DND-41 (cell line): Measurements from ENCODE around the gene ZSWIM6.

ENCODE experiments used
- ATAC-seq: fragments of 200-7000 bp; cut with Tn5 transposase; 3 replicates; pipeline ENCODE4 v1.9.1; 2021; ENCODE audit warnings: low read depth; ENCODE audit not compliant: insufficient read depth
- DNase-seq: peaks from one replicate; pipeline ENCODE4 v3.0.0-alpha.2; 2020
- H2AFZ ChIP-seq: 2 replicates; pipeline ENCODE4 v1.6.0; 2012; ENCODE audit warnings: low read depth, low read length
- H3K27ac ChIP-seq: 2 replicates; pipeline ENCODE4 v1.5.1; 2012; ENCODE audit warnings: low read length, inconsistent platforms
- H3K27me3 ChIP-seq: fragments of 200-600 bp; sonication (generic); 2 replicates; pipeline ENCODE4 v1.6.0; 2012; ENCODE audit warnings: low read length, mild to moderate bottlenecking, inconsistent platforms; ENCODE audit not compliant: insufficient read depth, poor library complexity
- H3K36me3 ChIP-seq: 2 replicates; pipeline ENCODE4 v1.5.1; 2012; ENCODE audit warnings: low read length, inconsistent platforms; ENCODE audit not compliant: insufficient read depth
- H3K4me1 ChIP-seq: 2 replicates; pipeline ENCODE4 v1.5.1; 2012; ENCODE audit warnings: mild to moderate bottlenecking, low read length; ENCODE audit not compliant: insufficient read depth
- H3K4me2 ChIP-seq: 2 replicates; pipeline ENCODE4 v1.6.0; 2012; ENCODE audit warnings: mild to moderate bottlenecking, moderate library complexity, low read length, inconsistent platforms; ENCODE audit not compliant: insufficient read depth
- H3K4me3 ChIP-seq, 2 experiments: fragments of 200-600 bp in 1 of 2; shearing (Covaris generic) in 1 of 2; 2 replicates each; pipeline ENCODE4 v1.5.1; 2012 to 2016; ENCODE audit warnings: inconsistent platforms in 2 of 2, low read length in 2 of 2, mild to moderate bottlenecking in 2 of 2, low read depth in 1 of 2, moderate library complexity in 1 of 2
- H3K79me2 ChIP-seq: 2 replicates; pipeline ENCODE4 v1.6.0; 2012; ENCODE audit warnings: low read length, inconsistent platforms; ENCODE audit not compliant: insufficient read depth
- H3K9ac ChIP-seq: 2 replicates; pipeline ENCODE4 v1.6.0; 2012; ENCODE audit warnings: low read depth, mild to moderate bottlenecking, inconsistent platforms, low read length, moderate library complexity
- H3K9me3 ChIP-seq: 2 replicates; pipeline ENCODE4 v1.5.1; 2012; ENCODE audit warnings: low read length, moderate library complexity, mild to moderate bottlenecking, inconsistent platforms; ENCODE audit not compliant: insufficient read depth, severe bottlenecking
- H4K20me1 ChIP-seq: 2 replicates; pipeline ENCODE4 v1.6.0; 2012; ENCODE audit warnings: low read length; ENCODE audit not compliant: insufficient read depth
- CTCF ChIP-seq: IDR thresholded peaks from 2 replicates; pipeline ENCODE4 v1.5.1; 2012; ENCODE audit warnings: borderline replicate concordance, low read length, moderate library complexity, mild to moderate bottlenecking; ENCODE audit not compliant: poor library complexity, severe bottlenecking; ENCODE audit errors: extremely low read depth
- EZH2 ChIP-seq: IDR thresholded peaks from 3 replicates; pipeline ENCODE4 v1.6.1; 2012; ENCODE audit warnings: borderline replicate concordance, low read depth, mild to moderate bottlenecking, moderate library complexity, low read length, inconsistent platforms; ENCODE audit not compliant: severe bottlenecking

The ZSWIM6 gene

GRCh38 chr5:61505281-61505680 lies 173.2 kb downstream of the ZSWIM6 start:
- no peaks in the 10 kb centered on the region for H3K9me3 ChIP-seq
- no peaks in the 10 kb centered on the region for H3K27me3 ChIP-seq
- H3K79me2 ChIP-seq, result no peaks in the 10 kb centered on the region
- no peak overlapping the region for H3K4me2 ChIP-seq
- no peak overlapping the region for H3K9ac ChIP-seq
- no peak for ATAC-seq
- no peaks in the 10 kb centered on the region for H3K36me3 ChIP-seq
- no peak for DNase-seq
- H3K27ac ChIP-seq, result no peak overlapping the region
- H3K4me1 ChIP-seq, result no peaks in the 10 kb centered on the region
- H3K4me3 ChIP-seq, result no peak overlapping the region
- no peak for TF ChIP-seq EZH2
- no peak for TF ChIP-seq CTCF
- no peaks in the 10 kb centered on the region for H4K20me1 ChIP-seq
- no peak overlapping the region for H2AFZ ChIP-seq

GRCh38 chr5:61507232-61507631 lies 175.2 kb downstream of the ZSWIM6 start:
- Histone ChIP-seq H4K20me1 (no peaks in the 10 kb centered on the region), H3K9me3 (no peaks in the 10 kb centered on the region), H3K4me3 (no peak overlapping the region), H2AFZ (no peak overlapping the region), H3K27ac (no peak overlapping the region), H3K4me2 (no peak overlapping the region), H3K4me1 (no peaks in the 10 kb centered on the region), H3K27me3 (no peaks in the 10 kb centered on the region), H3K36me3 (no peaks in the 10 kb centered on the region), H3K9ac (no peak overlapping the region), H3K79me2 (no peaks in the 10 kb centered on the region)
- DNase-seq (no peak), ATAC-seq (no peak)
- TF ChIP-seq EZH2, result no peak
- TF ChIP-seq CTCF, result no peak

GRCh38 chr5:61516946-61517345 lies 184.9 kb downstream of the ZSWIM6 start:
- ATAC-seq, result no peak
- no peak overlapping the region for H3K27ac ChIP-seq
- no peaks in the 10 kb centered on the region for H3K36me3 ChIP-seq
- no peak overlapping the region for H2AFZ ChIP-seq
- no peak overlapping the region for H3K4me2 ChIP-seq
- H3K9ac ChIP-seq, result no peak overlapping the region
- no peaks in the 10 kb centered on the region for H3K27me3 ChIP-seq
- H3K4me3 ChIP-seq, result no peak overlapping the region
- no peaks in the 10 kb centered on the region for H4K20me1 ChIP-seq
- no peaks in the 10 kb centered on the region for H3K4me1 ChIP-seq
- no peaks in the 10 kb centered on the region for H3K9me3 ChIP-seq
- H3K79me2 ChIP-seq, result no peaks in the 10 kb centered on the region
- TF ChIP-seq CTCF (no peak), EZH2 (no peak)
- no peak for DNase-seq

GRCh38 chr5:61519728-61520277 lies 187.7 kb downstream of the ZSWIM6 start:
- H3K9me3 ChIP-seq, result no peaks in the 10 kb centered on the region
- H3K27ac ChIP-seq, result no peak overlapping the region

More at GRCh38 chr5:61519728-61520277, 187.7 kb downstream of the ZSWIM6 start:
- Histone ChIP-seq H2AFZ (no peak overlapping the region), H3K4me3 (no peak overlapping the region), H3K4me1 (no peaks in the 10 kb centered on the region), H3K9ac (no peak overlapping the region), H3K36me3 (no peaks in the 10 kb centered on the region), H3K4me2 (no peak overlapping the region), H3K79me2 (no peaks in the 10 kb centered on the region), H3K27me3 (no peaks in the 10 kb centered on the region), H4K20me1 (no peaks in the 10 kb centered on the region)
- ATAC-seq (no peak), DNase-seq (no peak)
- TF ChIP-seq CTCF, result no peak
- no peak for TF ChIP-seq EZH2
